ENCODE measurements around the gene CCHCR1. TPM values are rescaled to one million over a fixed set of nuclear protein-coding genes. Genes with fewer than 3 reads are reported as not detected.

The CCHCR1 gene
- total and polyA plus RNA-seq, 2 of the 13 experiments (the other 11 are each of a cell fraction or from before 2014, with no cell fraction given) = 14.6 to 28.2 TPM

DNA sequence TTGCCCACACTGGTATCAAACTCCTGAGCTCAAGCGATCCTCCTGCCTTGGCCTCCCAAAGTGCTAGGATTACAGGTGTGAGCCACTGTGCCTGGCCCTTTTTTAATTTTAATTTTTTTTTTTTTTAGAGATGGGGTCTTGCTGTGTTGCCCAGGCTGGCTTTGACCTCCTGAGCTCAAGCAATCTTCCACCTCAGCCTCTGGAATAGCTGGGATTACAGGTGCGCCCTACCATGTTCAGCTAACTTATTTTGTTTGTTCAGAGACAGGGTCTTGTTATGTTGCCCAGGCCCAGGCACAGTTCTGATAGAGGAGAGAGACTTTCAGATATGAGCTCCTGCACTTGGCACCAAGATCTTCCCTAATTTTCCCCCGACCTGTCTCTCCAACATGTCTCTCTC is 26.9 kb downstream of the CCHCR1 start (continued):
- TF ChIP-seq PRDM4 (CRISPR knock-in tag; IDR thresholded peaks at IDR 0.05; ENCODE audit: borderline replicate concordance) (no peak), RBFOX2 (IDR thresholded peaks at IDR 0.05; ENCODE audit: low read depth, low read length) (no peak)

GRCh38 chr6:31129130-31129529 is 28.5 kb downstream of the CCHCR1 start:
- in situ Hi-C loops (cut with HindIII; ENCODE audit: extremely low pct_ligation_motif_present, low pct_unique_long_range_greater_than_20kb) = no loop called here
- Histone ChIP-seq H3K27me3 (ENCODE audit: control insufficient read depth in 1 of 2, insufficient read depth in 2 of 2, low read length in 2 of 2) (peaks cover 0 to 30% of the 10 kb centered on the region in 2 experiments; a peak in 3 of 5 replicates), H3K4me2 (ENCODE audit: low read depth, low read length) (no peak overlapping the region), H3K9ac (ENCODE audit: insufficient read depth, low read depth, low read length) (no peak overlapping the region), H3K9me3 (ENCODE audit: low read length) (no peaks in the 10 kb centered on the region), H3K4me1 (ENCODE audit: insufficient read depth, low read length) (no peaks in the 10 kb centered on the region), H3K36me3 (replicated peaks in 1 of 2; ENCODE audit: control insufficient read depth in 1 of 2, insufficient read depth in 2 of 2, low read length in 2 of 2) (no peaks in the 10 kb centered on the region), H2AFZ (ENCODE audit: low read length) (no peak overlapping the region), H3K4me3 (replicated peaks in 1 of 3; ENCODE audit: insufficient read depth in 1 of 3, low read depth in 2 of 3, low read length in 3 of 3) (no peak overlapping the region), H3K27ac (ENCODE audit: extremely low read length, insufficient read depth, low read length) (no peak overlapping the region), H4K20me1 (ENCODE audit: insufficient read depth, low read length) (no peaks in the 10 kb centered on the region), H3K79me2 (ENCODE audit: insufficient read depth, low read length) (no peaks in the 10 kb centered on the region)
- 7% methylated on average over 4 of the region's 4 CpGs for WGBS (ENCODE audit: low lambda C conversion rate)
- no TSS peak for BruUV-seq (replicated peaks)
- intact Hi-C loops (cut with micrococcal nuclease; ENCODE audit: unreplicated experiment) = no loop called here
- POLR2A ChIA-PET = no interaction called here
- ATAC-seq (no peak), FAIRE-seq (no peak), DNase-seq (ENCODE audit: low spot score) (no peak)
- TF ChIP-seq LCORL (IDR thresholded peaks at IDR 0.05) (no peak), LCORL (CRISPR knock-in tag; IDR thresholded peaks at IDR 0.05) (no peak), SRF (IDR thresholded peaks at IDR 0.05; ENCODE audit: low read depth, low read length) (no peak), KAT7 (CRISPR knock-in tag; IDR thresholded peaks at IDR 0.05; ENCODE audit: borderline replicate concordance) (no peak), ZBTB49 (CRISPR knock-in tag; IDR thresholded peaks at IDR 0.05; ENCODE audit: borderline replicate concordance) (no peak), IKZF4 (CRISPR knock-in tag; IDR thresholded peaks at IDR 0.05; ENCODE audit: borderline replicate concordance, low read depth, not compliant biosample characterization) (no peak), ZNF839 (CRISPR knock-in tag; IDR thresholded peaks at IDR 0.05; ENCODE audit: borderline replicate concordance) (no peak), DR1 (CRISPR knock-in tag; IDR thresholded peaks at IDR 0.05) (no peak), ZNF619 (CRISPR knock-in tag; IDR thresholded peaks at IDR 0.05) (no peak), RAD51 (IDR thresholded peaks at IDR 0.05; ENCODE audit: borderline replicate concordance) (no peak), RFX3 (CRISPR knock-in tag; IDR thresholded peaks at IDR 0.05) (no peak), ZNF781 (CRISPR knock-in tag; IDR thresholded peaks at IDR 0.05; ENCODE audit: borderline replicate concordance, not compliant biosample characterization) (no peak)
- TF ChIP-seq, protein P1, sequence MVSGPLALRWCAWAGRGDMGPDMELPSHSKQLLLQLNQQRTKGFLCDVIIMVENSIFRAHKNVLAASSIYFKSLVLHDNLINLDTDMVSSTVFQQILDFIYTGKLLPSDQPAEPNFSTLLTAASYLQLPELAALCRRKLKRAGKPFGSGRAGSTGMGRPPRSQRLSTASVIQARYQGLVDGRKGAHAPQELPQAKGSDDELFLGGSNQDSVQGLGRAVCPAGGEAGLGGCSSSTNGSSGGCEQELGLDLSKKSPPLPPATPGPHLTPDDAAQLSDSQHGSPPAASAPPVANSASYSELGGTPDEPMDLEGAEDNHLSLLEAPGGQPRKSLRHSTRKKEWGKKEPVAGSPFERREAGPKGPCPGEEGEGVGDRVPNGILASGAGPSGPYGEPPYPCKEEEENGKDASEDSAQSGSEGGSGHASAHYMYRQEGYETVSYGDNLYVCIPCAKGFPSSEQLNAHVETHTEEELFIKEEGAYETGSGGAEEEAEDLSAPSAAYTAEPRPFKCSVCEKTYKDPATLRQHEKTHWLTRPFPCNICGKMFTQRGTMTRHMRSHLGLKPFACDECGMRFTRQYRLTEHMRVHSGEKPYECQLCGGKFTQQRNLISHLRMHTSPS (CRISPR knock-in tag; IDR thresholded peaks at IDR 0.05; ENCODE audit: low read depth) = no peak
- CTCF ChIA-PET (ENCODE audit: low intra/inter-chr PET ratio, low total read pairs) = no interaction called here

Data from HepG2 (cell line).